ENCODE results near the gene GALNTL6. TPM values are rescaled to one million over a fixed set of nuclear protein-coding genes. Genes with fewer than 3 reads are reported as not detected.
"Not testable (repeated sequence)": the region's sequence is repeated elsewhere in the genome, so short reads cannot be mapped to it uniquely, and the experiment has no call there.

Gene GALNTL6
- total RNA-seq, 6 donors from 2014 or later = 0.26 to 18.9 TPM; not detected in 4

GRCh38 chr4:172962564-172963353 is 1149.6 kb downstream of the GALNTL6 start:
- peak overlapping the region in 2 of 4 donors; percentile 3 for H3K4me3 ChIP-seq
- no peaks in the 10 kb centered on the region for H3K9me3 ChIP-seq
- DNase-seq (peak in 1 of 2 donors; percentile 65), ATAC-seq (ENCODE audit: low FRiP score in 2 of 2) (peak; percentile 31 to 79)
- H3K4me1 ChIP-seq = peaks cover 0 to 13% (median 11%) of the 10 kb centered on the region in 4 donors
- TF ChIP-seq CTCF (IDR thresholded peaks at IDR 0.05) = no peak
- TF ChIP-seq POLR2AphosphoS5 (IDR thresholded peaks at IDR 0.05) = peak in 1 of 2 donors; percentile 23
- H3K27me3 ChIP-seq = no peaks in the 10 kb centered on the region
- 41 to 45% methylated on average over 10 of the region's 10 CpGs for WGBS, 2 donors
- H3K36me3 ChIP-seq = no peaks in the 10 kb centered on the region
- peak overlapping the region in 3 of 4 donors; percentile 13 to 68 (median 28) for H3K27ac ChIP-seq

- Histone ChIP-seq H3K4me1 (peaks cover 0 to 13% (median 11%) of the 10 kb centered on the region in 4 donors), H3K4me3 (no peak overlapping the region), H3K9me3 (no peaks in the 10 kb centered on the region), H3K27ac (peak overlapping the region in 1 of 4 donors; percentile 7), H3K27me3 (no peaks in the 10 kb centered on the region), H3K36me3 (no peaks in the 10 kb centered on the region)
- DNase-seq (no peak), ATAC-seq (ENCODE audit: low FRiP score in 2 of 2) (peak in 1 of 2 donors; percentile 55)
- WGBS, 2 donors = 72 to 74% methylated on average over 4 to 5 of the region's 5 CpGs
- TF ChIP-seq EP300 (IDR thresholded peaks at IDR 0.05) = no peak
- TF ChIP-seq CTCF (IDR thresholded peaks at IDR 0.05) = no peak
- no peak for TF ChIP-seq POLR2AphosphoS5 (IDR thresholded peaks at IDR 0.05)
- no peak for TF ChIP-seq POLR2A (IDR thresholded peaks at IDR 0.05)
Measured at GRCh38 chr4:172963498-172964294, 1150.5 kb downstream of the GALNTL6 start.

GRCh38 chr4:172970189-172970588 is 1157.0 kb downstream of the GALNTL6 start:
- H3K27me3 ChIP-seq; H3K4me3 ChIP-seq; DNase-seq; H3K4me1 ChIP-seq; ATAC-seq (ENCODE audit: low FRiP score in 2 of 2); H3K27ac ChIP-seq; H3K36me3 ChIP-seq: not testable (repeated sequence)
- peaks cover 3 to 13% (median 7%) of the 10 kb centered on the region in 4 donors for H3K9me3 ChIP-seq
- WGBS, 2 donors = 88 to 90% methylated on average over 4 of the region's 4 CpGs

GRCh38 chr4:172974586-172974985 is 1161.4 kb downstream of the GALNTL6 start:
- no peak overlapping the region for H3K27ac ChIP-seq
- DNase-seq (peak in 1 of 2 donors; percentile 42), ATAC-seq (ENCODE audit: low FRiP score in 2 of 2) (peak in 1 of 2 donors; percentile 34)
- TF ChIP-seq EP300 (IDR thresholded peaks at IDR 0.05) (no peak), POLR2AphosphoS5 (IDR thresholded peaks at IDR 0.05) (no peak), POLR2A (IDR thresholded peaks at IDR 0.05) (no peak), CTCF (IDR thresholded peaks at IDR 0.05) (no peak)
- H3K27me3 ChIP-seq = no peaks in the 10 kb centered on the region
- H3K4me1 ChIP-seq = peaks cover 0 to 3% (median 0%) of the 10 kb centered on the region in 4 donors
- H3K4me3 ChIP-seq = no peak overlapping the region
- no peaks in the 10 kb centered on the region for H3K36me3 ChIP-seq
- 75 to 87% methylated on average over 1 to 7 of the region's 7 CpGs for WGBS, 2 donors
- peaks cover under 1 to 13% (median 2%) of the 10 kb centered on the region in 4 donors for H3K9me3 ChIP-seq

- peaks cover 0 to 4% (median 0%) of the 10 kb centered on the region in 4 donors for H3K9me3 ChIP-seq
- no peak overlapping the region for H3K4me3 ChIP-seq
- WGBS, 2 donors = 89 to 95% methylated on average over 10 to 12 of the region's 14 CpGs
- TF ChIP-seq POLR2A (IDR thresholded peaks at IDR 0.05) (no peak), EP300 (IDR thresholded peaks at IDR 0.05) (no peak), CTCF (IDR thresholded peaks at IDR 0.05) (no peak), POLR2AphosphoS5 (IDR thresholded peaks at IDR 0.05) (no peak)
- no peak overlapping the region for H3K27ac ChIP-seq
- ATAC-seq (ENCODE audit: low FRiP score in 2 of 2) (no peak), DNase-seq (peak in 1 of 2 donors; percentile 52)
- peaks cover 0 to 3% (median 0%) of the 10 kb centered on the region in 4 donors for H3K4me1 ChIP-seq
- H3K36me3 ChIP-seq = no peaks in the 10 kb centered on the region
- no peaks in the 10 kb centered on the region for H3K27me3 ChIP-seq
Measured at GRCh38 chr4:172975651-172976229, 1162.5 kb downstream of the GALNTL6 start.

- not testable (repeated sequence) for H3K36me3 ChIP-seq; H3K27ac ChIP-seq; H3K9me3 ChIP-seq; DNase-seq; ATAC-seq (ENCODE audit: low FRiP score in 2 of 2); H3K27me3 ChIP-seq; H3K4me3 ChIP-seq; H3K4me1 ChIP-seq
- whole genome bisulfite sequencing, 2 donors = 90 to 95% methylated on average over 4 of the region's 4 CpGs
Measured at GRCh38 chr4:172977491-172978041, 1164.4 kb downstream of the GALNTL6 start.
